SK-N-SH (cell line): ENCODE measurements around the gene CRTC1. TPM values are rescaled to one million over a fixed set of nuclear protein-coding genes. Genes with fewer than 3 reads are reported as not detected.

Experiments
- CTCF ChIA-PET: fragments of 300-600, 350-600 bp; formaldehyde crosslinking; extraction: SDS; loops from one replicate; lab custom pipeline; 2021; lab: Yijun Ruan, JAX
- POLR2A ChIA-PET: fragments of 350-600 bp; sonication (Branson Sonifier 250); formaldehyde crosslinking; extraction: SDS; loops from one replicate; lab custom pipeline; 2020; ENCODE audit warnings: antibody characterized with exemption, inconsistent platforms; lab: Yijun Ruan, JAX
- DNase-seq: peaks from one replicate; pipeline ENCODE4 v3.0.0; 2012
- H2AFZ ChIP-seq: fragments of 200-600 bp; sonication (generic); 2 replicates; pipeline ENCODE4 v1.8.1; 2016; ENCODE audit warnings: antibody characterized with exemption, mild to moderate bottlenecking, low read depth
- H3F3A ChIP-seq: fragments of 200-600 bp; sonication (generic); replicated peaks from 2 replicates; pipeline ENCODE3; 2016; ENCODE audit warnings: antibody characterized with exemption, mild to moderate bottlenecking; ENCODE audit not compliant: insufficient read depth
- H3K27ac ChIP-seq, 2 experiments: fragments of 200-500 bp in 1 of 2; fragments of 200-600 bp in 1 of 2; sonication (Bioruptor generic) in 1 of 2; sonication (generic), shearing (Covaris generic) in 1 of 2; 2 replicates each; pipeline versions ENCODE4 v1.5.1 to v1.6.1; 2014 to 2016; ENCODE audit warnings: low read depth in 2 of 2, inconsistent platforms in 1 of 2, low read length in 1 of 2, mild to moderate bottlenecking in 1 of 2, mixed read lengths in 1 of 2
- H3K27me3 ChIP-seq: fragments of 200-600 bp; sonication (generic), shearing (Covaris generic); 2 replicates; pipeline ENCODE4 v1.6.1; 2016; ENCODE audit warnings: mixed run types; ENCODE audit not compliant: insufficient read depth
- H3K36me3 ChIP-seq, 2 experiments: fragments of 200-500 bp in 1 of 2; fragments of 200-600 bp in 1 of 2; sonication (Bioruptor generic) in 1 of 2; sonication (generic) in 1 of 2; replicated peaks in 1 of 2; 2 replicates each; pipeline versions ENCODE3 to v1.5.1; 2014 to 2016; ENCODE audit warnings: low read length in 1 of 2, mild to moderate bottlenecking in 1 of 2; ENCODE audit not compliant: insufficient read depth in 2 of 2, control insufficient read depth in 1 of 2
- H3K4me1 ChIP-seq, 2 experiments: fragments of 200-500 bp in 1 of 2; fragments of 200-600 bp in 1 of 2; sonication (Bioruptor generic) in 1 of 2; sonication (generic), shearing (Covaris generic) in 1 of 2; 2 replicates each; pipeline versions ENCODE4 v1.5.1 to v1.6.1; 2014 to 2016; ENCODE audit warnings: low read depth in 1 of 2, low read length in 1 of 2, mixed run types in 1 of 2; ENCODE audit not compliant: insufficient read depth in 2 of 2, control insufficient read depth in 1 of 2
- H3K4me2 ChIP-seq: fragments of 200-600 bp; sonication (generic), shearing (Covaris generic); 2 replicates; pipeline ENCODE4 v1.6.1; 2017; ENCODE audit warnings: mixed run types
- H3K4me3 ChIP-seq, 2 experiments: fragments of 200-500 bp in 1 of 2; fragments of 200-600 bp in 1 of 2; sonication (Bioruptor generic) in 1 of 2; sonication (generic), shearing (Covaris generic) in 1 of 2; 2 replicates each; pipeline versions ENCODE4 v1.5.1 to v1.8.1; 2014 to 2016; ENCODE audit warnings: low read depth in 2 of 2, inconsistent platforms in 1 of 2, low read length in 1 of 2, mild to moderate bottlenecking in 1 of 2, mixed read lengths in 1 of 2, moderate library complexity in 1 of 2
- H3K79me2 ChIP-seq: fragments of 200-600 bp; sonication (generic); 2 replicates; pipeline ENCODE4 v1.8.1; 2017; ENCODE audit warnings: mild to moderate bottlenecking; ENCODE audit not compliant: insufficient read depth
- H3K9ac ChIP-seq: fragments of 200-600 bp; sonication (generic); 2 replicates; pipeline ENCODE4 v1.6.1; 2017; ENCODE audit warnings: mixed run types
- H3K9me2 ChIP-seq: fragments of 200-600 bp; sonication (generic); 2 replicates; pipeline ENCODE4 v1.6.1; 2017; ENCODE audit warnings: mixed run types
- H3K9me3 ChIP-seq: fragments of 200-600 bp; sonication (generic); 2 replicates; pipeline ENCODE4 v1.6.1; 2017; ENCODE audit warnings: mixed run types, mild to moderate bottlenecking, moderate library complexity
- H4K20me1 ChIP-seq: fragments of 200-600 bp; sonication (generic); 2 replicates; pipeline ENCODE4 v1.6.1; 2017; ENCODE audit warnings: mild to moderate bottlenecking, mixed run types; ENCODE audit not compliant: insufficient read depth
- EZH2phosphoT487 ChIP-seq: fragments of 200-600 bp; sonication (generic); IDR thresholded peaks from 2 replicates; pipeline ENCODE4 v1.6.1; 2017; ENCODE audit warnings: low read depth, mixed run types, mild to moderate bottlenecking, antibody characterized with exemption, moderate library complexity, borderline replicate concordance
- FOSL2 ChIP-seq: IDR thresholded peaks from 2 replicates; pipeline ENCODE4 v1.4.0; 2012; ENCODE audit warnings: low read depth, mild to moderate bottlenecking, moderate library complexity, borderline replicate concordance
- FOXJ3 ChIP-seq: sonication (generic); formaldehyde crosslinking; IDR thresholded peaks from 2 replicates; pipeline ENCODE4 v1.5.1; 2020; ENCODE audit warnings: mild to moderate bottlenecking, missing genetic modification reagents
- GABPA ChIP-seq: IDR thresholded peaks from 2 replicates; pipeline ENCODE4 v1.4.0; 2012; ENCODE audit warnings: low read depth, mild to moderate bottlenecking
- MEF2A ChIP-seq: IDR thresholded peaks from 2 replicates; pipeline ENCODE4 v1.4.0; 2012; ENCODE audit warnings: low read depth, borderline replicate concordance
- MXI1 ChIP-seq: IDR thresholded peaks from 2 replicates; pipeline ENCODE4 v1.6.1; 2012; ENCODE audit warnings: mild to moderate bottlenecking, low read depth, low read length, improper control_type of control experiment
- RAD21 ChIP-seq: IDR thresholded peaks from 2 replicates; pipeline ENCODE4 v1.6.1; 2012; ENCODE audit warnings: mild to moderate bottlenecking, low read length
- SIN3A ChIP-seq: IDR thresholded peaks from 2 replicates; pipeline ENCODE4 v1.6.1; 2012; ENCODE audit warnings: low read depth, mild to moderate bottlenecking, low read length, moderate library complexity, borderline replicate concordance
- SMC3 ChIP-seq: IDR thresholded peaks from 2 replicates; pipeline ENCODE4 v1.6.1; 2012; ENCODE audit warnings: low read depth, low read length, improper control_type of control experiment
- TAF1 ChIP-seq: IDR thresholded peaks from 2 replicates; pipeline ENCODE4 v1.6.1; 2012; ENCODE audit warnings: low read depth, mild to moderate bottlenecking, low read length, moderate library complexity, borderline replicate concordance
- WGBS: methylation state at CpG from one replicate; pipeline ENCODE4 v1.1.6; 2017; ENCODE audit warnings: low lambda C conversion rate; 5-methylcytosine and 5-hydroxymethylcytosine counted together
- polyA plus RNA-seq, 3 experiments: library from polyadenylated mRNA; depleted of rRNA; stranded (reverse); fragments of >200 nt; gene quantifications; 2 replicates each; pipeline ENCODE4 v1.2.3, GENCODE V29; 2012
- TF ChIP-seq, protein P1 (sequence below): IDR thresholded peaks from 2 replicates; pipeline ENCODE4 v1.4.0; 2012; ENCODE audit warnings: low read depth, borderline replicate concordance
- TF ChIP-seq, protein P2 (sequence below): fragments of 150-350 bp; IDR thresholded peaks from 2 replicates; pipeline ENCODE4 v1.6.1; 2016; ENCODE audit warnings: mild to moderate bottlenecking, low read depth, low read length
- TF ChIP-seq, protein P3 (sequence below): IDR thresholded peaks from 2 replicates; pipeline ENCODE4; 2012
- TF ChIP-seq, protein P4 (sequence below): fragments of 150-350 bp; IDR thresholded peaks from 2 replicates; pipeline ENCODE4 v1.6.1; 2017; ENCODE audit warnings: antibody characterized with exemption, low read length, low read depth, borderline replicate concordance

Gene CRTC1
- polyA plus RNA-seq, 1 of the 3 experiments (the other 2 are of a cell fraction), result 5.0 TPM

DNA sequence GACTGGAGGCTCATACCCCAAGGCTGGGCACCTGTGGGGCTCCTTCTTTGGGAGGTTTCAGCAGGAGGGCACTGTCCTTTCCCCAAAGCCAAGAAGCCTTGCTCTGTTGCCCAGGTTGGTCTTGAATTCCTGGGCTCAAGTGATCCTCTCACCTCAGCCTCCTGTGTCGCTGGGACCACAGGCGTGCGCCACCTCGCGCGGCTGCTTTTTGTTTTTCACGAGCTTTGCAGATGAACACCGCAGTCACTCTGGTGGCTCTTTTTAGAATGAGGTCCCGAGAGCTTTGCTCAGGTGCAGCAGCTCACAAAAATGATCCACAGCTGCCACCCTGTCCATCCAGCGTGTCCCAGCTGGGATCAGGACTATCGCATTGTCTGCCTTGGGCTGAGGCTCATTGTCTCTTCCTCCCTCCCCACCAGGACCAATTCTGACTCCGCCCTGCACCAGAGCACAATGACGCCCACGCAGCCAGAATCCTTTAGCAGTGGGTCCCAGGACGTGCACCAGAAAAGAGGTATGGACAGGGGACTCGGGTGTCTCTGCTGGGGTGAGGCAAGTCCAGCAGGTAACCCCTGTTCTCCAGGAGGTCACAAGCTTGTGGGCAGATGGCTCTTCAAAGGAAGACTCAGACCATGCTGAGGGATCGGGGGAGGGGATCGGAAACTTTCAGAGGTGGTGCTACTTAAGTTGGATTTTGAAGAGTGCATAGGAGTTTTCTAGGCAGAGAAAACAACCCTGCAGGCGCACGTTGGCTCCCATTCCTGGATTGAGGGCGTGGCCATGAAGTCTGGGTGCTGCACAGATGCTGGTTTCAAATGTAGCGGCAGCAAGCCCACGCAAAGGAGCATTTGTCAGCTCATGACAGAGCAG is 66.1 kb downstream of the CRTC1 start:
- no peak for TF ChIP-seq FOXJ3 (CRISPR knock-in tag)
- TF ChIP-seq, protein P1, sequence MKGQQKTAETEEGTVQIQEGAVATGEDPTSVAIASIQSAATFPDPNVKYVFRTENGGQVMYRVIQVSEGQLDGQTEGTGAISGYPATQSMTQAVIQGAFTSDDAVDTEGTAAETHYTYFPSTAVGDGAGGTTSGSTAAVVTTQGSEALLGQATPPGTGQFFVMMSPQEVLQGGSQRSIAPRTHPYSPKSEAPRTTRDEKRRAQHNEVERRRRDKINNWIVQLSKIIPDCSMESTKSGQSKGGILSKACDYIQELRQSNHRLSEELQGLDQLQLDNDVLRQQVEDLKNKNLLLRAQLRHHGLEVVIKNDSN, result no peak
- no peak for TF ChIP-seq SMC3
- no peak for TF ChIP-seq TAF1
- no peak for TF ChIP-seq MEF2A
- TF ChIP-seq, protein P2, sequence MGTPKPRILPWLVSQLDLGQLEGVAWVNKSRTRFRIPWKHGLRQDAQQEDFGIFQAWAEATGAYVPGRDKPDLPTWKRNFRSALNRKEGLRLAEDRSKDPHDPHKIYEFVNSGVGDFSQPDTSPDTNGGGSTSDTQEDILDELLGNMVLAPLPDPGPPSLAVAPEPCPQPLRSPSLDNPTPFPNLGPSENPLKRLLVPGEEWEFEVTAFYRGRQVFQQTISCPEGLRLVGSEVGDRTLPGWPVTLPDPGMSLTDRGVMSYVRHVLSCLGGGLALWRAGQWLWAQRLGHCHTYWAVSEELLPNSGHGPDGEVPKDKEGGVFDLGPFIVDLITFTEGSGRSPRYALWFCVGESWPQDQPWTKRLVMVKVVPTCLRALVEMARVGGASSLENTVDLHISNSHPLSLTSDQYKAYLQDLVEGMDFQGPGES, result no peak
- TF ChIP-seq FOSL2, result no peak
- TF ChIP-seq, protein P3, sequence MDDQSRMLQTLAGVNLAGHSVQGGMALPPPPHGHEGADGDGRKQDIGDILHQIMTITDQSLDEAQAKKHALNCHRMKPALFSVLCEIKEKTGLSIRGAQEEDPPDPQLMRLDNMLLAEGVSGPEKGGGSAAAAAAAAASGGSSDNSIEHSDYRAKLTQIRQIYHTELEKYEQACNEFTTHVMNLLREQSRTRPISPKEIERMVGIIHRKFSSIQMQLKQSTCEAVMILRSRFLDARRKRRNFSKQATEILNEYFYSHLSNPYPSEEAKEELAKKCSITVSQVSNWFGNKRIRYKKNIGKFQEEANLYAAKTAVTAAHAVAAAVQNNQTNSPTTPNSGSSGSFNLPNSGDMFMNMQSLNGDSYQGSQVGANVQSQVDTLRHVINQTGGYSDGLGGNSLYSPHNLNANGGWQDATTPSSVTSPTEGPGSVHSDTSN, result no peak
- no peak for TF ChIP-seq RAD21
- no peak for TF ChIP-seq MXI1
- TF ChIP-seq, protein P4, sequence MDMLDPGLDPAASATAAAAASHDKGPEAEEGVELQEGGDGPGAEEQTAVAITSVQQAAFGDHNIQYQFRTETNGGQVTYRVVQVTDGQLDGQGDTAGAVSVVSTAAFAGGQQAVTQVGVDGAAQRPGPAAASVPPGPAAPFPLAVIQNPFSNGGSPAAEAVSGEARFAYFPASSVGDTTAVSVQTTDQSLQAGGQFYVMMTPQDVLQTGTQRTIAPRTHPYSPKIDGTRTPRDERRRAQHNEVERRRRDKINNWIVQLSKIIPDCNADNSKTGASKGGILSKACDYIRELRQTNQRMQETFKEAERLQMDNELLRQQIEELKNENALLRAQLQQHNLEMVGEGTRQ, result no peak
- no peak for TF ChIP-seq SIN3A
- no peak for TF ChIP-seq EZH2phosphoT487
- TF ChIP-seq GABPA, result no peak
- TF ChIP-seq, all 33 proteins: peak for 0
- no peak overlapping the region for H3K9ac ChIP-seq
- H3K27me3 ChIP-seq, result no peaks in the 10 kb centered on the region
- H4K20me1 ChIP-seq, result no peaks in the 10 kb centered on the region
- H3F3A ChIP-seq, result no peaks in the 10 kb centered on the region
- ChIA-PET CTCF (interaction anchor here (1.1 kb wide), 1 partner anchor 12 kb away, joined by 3 read pairs; no protein-coding TSS in a partner anchor), POLR2A (no interaction called here)
- H3K4me3 ChIP-seq, result no peak overlapping the region
- peaks cover 0 to 24% of the 10 kb centered on the region in 2 experiments; a peak in 1 of 4 replicates for H3K4me1 ChIP-seq
- no peak for DNase-seq
- no peak overlapping the region for H3K4me2 ChIP-seq
- H3K9me2 ChIP-seq, result no peaks in the 10 kb centered on the region
- H3K79me2 ChIP-seq, result no peaks in the 10 kb centered on the region
- H2AFZ ChIP-seq, result no peak overlapping the region
- H3K9me3 ChIP-seq, result no peaks in the 10 kb centered on the region
- 93% methylated on average over 22 of the region's 23 CpGs for WGBS
- no peak overlapping the region for H3K27ac ChIP-seq
- H3K36me3 ChIP-seq, result peaks cover 0 to 3% of the 10 kb centered on the region in 2 experiments
